Psoas muscle (tissue), 8 donors: ENCODE results near the gene SYT11. TPM values are rescaled to one million over a fixed set of nuclear protein-coding genes. Genes with fewer than 3 reads are reported as not detected.

Source experiments
- ATAC-seq, 4 donors: fragments of 200-7000 bp; cut with Tn5 transposase; one replicate each; pipeline ENCODE4 v1.9.1; 2020; ENCODE audit warnings: moderate library complexity in 3 of 4, mild to moderate bottlenecking in 2 of 4
- DNase-seq, 2 donors: peaks; one replicate each; pipeline ENCODE4 v3.0.0-alpha.2; 2020
- H3K27ac ChIP-seq: fragments of 200-600 bp; one replicate; pipeline ENCODE4 v1.8.0; 2022
- H3K27me3 ChIP-seq, 3 donors: fragments of 200-600 bp in 1 of 3; one replicate each; pipeline versions ENCODE4 v1.6.1 to v1.8.0; 2013 to 2022; ENCODE audit warnings: low read length in 2 of 3, mild to moderate bottlenecking in 2 of 3, moderate library complexity in 1 of 3; ENCODE audit not compliant: insufficient read depth in 3 of 3
- H3K36me3 ChIP-seq, 2 donors: fragments of 200-600 bp in 1 of 2; one replicate each; pipeline versions ENCODE4 v1.6.1 to v1.8.0; 2013 to 2022; ENCODE audit warnings: low read depth in 1 of 2, mild to moderate bottlenecking in 1 of 2, moderate library complexity in 1 of 2; ENCODE audit not compliant: insufficient read depth in 1 of 2
- H3K4me1 ChIP-seq: fragments of 200-600 bp; one replicate; pipeline ENCODE4 v1.8.0; 2022
- H3K4me3 ChIP-seq: fragments of 200-600 bp; one replicate; pipeline ENCODE4 v1.8.0; 2022; ENCODE audit warnings: mild to moderate bottlenecking
- H3K9me3 ChIP-seq: fragments of 200-600 bp; one replicate; pipeline ENCODE4 v1.8.0; 2022
- WGBS, 3 donors: extraction: QIAGEN DNeasy Blood & Tissue Kit; methylation state at CpG; one replicate each; pipeline versions ENCODE4 v1.1.6 to v1.1.7; 2013; 5-methylcytosine and 5-hydroxymethylcytosine counted together
- intact Hi-C, 2 donors: fragments of 100-400 bp; cut with DNase I; formaldehyde crosslinking; loops; one replicate each; pipeline versions ENCODE4 v1.11.0 to v1.14.2; 2022
- polyA plus RNA-seq, 3 donors: library from polyadenylated mRNA; stranded (reverse); fragments of 200-250 nt; gene quantifications; one replicate each; pipeline ENCODE4 v1.2.3, GENCODE V29; 2013
- total RNA-seq, 4 donors: library from RNA; stranded (reverse); fragmentation: NEBNext Ultra II Directional in 2 of 4; extraction: Animal tissue kit (Norgen Biotek cat#: 25700) in 2 of 4; gene quantifications; one replicate each; pipeline versions ENCODE4 v1.2.1 to v1.2.4, GENCODE V29; 2021 to 2023
- TF ChIP-seq, protein P1 (sequence below): fragments of 200-600 bp; IDR thresholded peaks from one replicate; pipeline ENCODE4 v1.8.0; 2022; ENCODE audit warnings: antibody characterized with exemption
- donor health status: healthy with polysubstance abuse.
- donor health status: DM: no; HTN: no; CAD: no; lungs with moderate emphysema.
- donor health status: Bipolar disorder and iron deficiency.
- donor health status: healthy.
- donor health status: DM: yes; HTN: yes; CAD: no.
- donor health status: DM: no; HTN: no; CAD: no.
- donor health status: DM: no; HTN: no; CAD: no.
- donor health status: DM: yes; HTN: yes; CAD: no.

Gene SYT11
- total and polyA plus RNA-seq, 7 donors = 1.5 to 5.0 (median 3.0) TPM

DNA sequence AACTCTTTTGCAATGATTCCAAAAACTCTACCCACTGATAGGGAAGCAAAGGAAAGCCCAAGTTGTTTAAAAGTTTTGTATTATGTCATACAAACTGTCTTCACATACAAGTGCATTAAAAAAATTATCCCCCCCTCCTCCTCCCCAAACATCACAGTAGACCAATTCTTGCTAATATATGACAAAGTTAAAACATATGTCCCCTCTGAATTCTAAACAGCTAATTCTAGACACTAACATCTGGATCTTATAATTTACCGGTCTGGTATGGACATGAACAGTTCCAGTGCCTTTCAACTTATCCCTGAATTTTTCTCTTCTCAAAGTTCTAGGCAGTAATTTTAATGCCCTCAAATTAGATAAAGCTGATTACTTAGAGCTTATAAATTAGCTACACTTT lies 38.4 kb downstream of the SYT11 start:
- H3K4me3 ChIP-seq = no peak overlapping the region
- H3K9me3 ChIP-seq = no peaks in the 10 kb centered on the region
- H3K27ac ChIP-seq = no peak overlapping the region
- ATAC-seq = no peak
- H3K27me3 ChIP-seq = no peaks in the 10 kb centered on the region
- peaks cover 0 to 72% of the 10 kb centered on the region in 2 donors for H3K36me3 ChIP-seq
- WGBS, 3 donors = 77 to 92% (median 87%) methylated on average over 1 of the region's 1 CpG
- TF ChIP-seq, protein P1, sequence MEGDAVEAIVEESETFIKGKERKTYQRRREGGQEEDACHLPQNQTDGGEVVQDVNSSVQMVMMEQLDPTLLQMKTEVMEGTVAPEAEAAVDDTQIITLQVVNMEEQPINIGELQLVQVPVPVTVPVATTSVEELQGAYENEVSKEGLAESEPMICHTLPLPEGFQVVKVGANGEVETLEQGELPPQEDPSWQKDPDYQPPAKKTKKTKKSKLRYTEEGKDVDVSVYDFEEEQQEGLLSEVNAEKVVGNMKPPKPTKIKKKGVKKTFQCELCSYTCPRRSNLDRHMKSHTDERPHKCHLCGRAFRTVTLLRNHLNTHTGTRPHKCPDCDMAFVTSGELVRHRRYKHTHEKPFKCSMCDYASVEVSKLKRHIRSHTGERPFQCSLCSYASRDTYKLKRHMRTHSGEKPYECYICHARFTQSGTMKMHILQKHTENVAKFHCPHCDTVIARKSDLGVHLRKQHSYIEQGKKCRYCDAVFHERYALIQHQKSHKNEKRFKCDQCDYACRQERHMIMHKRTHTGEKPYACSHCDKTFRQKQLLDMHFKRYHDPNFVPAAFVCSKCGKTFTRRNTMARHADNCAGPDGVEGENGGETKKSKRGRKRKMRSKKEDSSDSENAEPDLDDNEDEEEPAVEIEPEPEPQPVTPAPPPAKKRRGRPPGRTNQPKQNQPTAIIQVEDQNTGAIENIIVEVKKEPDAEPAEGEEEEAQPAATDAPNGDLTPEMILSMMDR = no peak
- DNase-seq = no peak
- intact Hi-C loops = loop anchor here in 1 of 2 donors (10.0 kb wide), 1 partner anchor 543 kb away; no protein-coding TSS in a partner anchor
- H3K4me1 ChIP-seq = peaks cover 10% of the 10 kb centered on the region

DNA sequence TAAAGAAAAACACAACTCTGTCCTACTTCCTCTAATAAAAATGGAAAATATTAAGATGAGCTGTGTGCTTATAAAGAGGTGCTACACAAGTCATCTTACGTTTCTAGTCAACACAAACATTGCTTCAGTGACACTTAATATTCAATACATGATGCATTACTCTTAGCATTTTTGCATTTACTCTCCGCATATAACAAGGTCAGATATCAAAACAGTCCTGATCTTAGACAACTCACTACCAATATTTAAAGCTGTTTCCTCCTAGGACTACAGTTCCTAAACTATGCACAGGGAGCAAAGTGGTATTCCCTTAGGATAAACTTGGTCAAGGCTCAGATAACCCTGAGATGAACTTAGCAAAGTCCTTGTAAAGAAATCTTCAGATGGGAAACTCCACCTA lies 39.5 kb downstream of the SYT11 start:
- TF ChIP-seq, protein P1 = no peak
- Histone ChIP-seq H3K4me3 (no peak overlapping the region), H3K4me1 (peaks cover 2% of the 10 kb centered on the region), H3K36me3 (peaks cover 0 to 83% of the 10 kb centered on the region in 2 donors), H3K27ac (no peak overlapping the region), H3K9me3 (no peaks in the 10 kb centered on the region), H3K27me3 (no peaks in the 10 kb centered on the region)
- ATAC-seq = no peak
- WGBS, 3 donors = 79 to 84% (median 81%) methylated on average over 2 of the region's 2 CpGs
- intact Hi-C loops = loop anchor here in 1 of 2 donors (10.0 kb wide), 1 partner anchor 544 kb away; no protein-coding TSS in a partner anchor
- no peak for DNase-seq

DNA sequence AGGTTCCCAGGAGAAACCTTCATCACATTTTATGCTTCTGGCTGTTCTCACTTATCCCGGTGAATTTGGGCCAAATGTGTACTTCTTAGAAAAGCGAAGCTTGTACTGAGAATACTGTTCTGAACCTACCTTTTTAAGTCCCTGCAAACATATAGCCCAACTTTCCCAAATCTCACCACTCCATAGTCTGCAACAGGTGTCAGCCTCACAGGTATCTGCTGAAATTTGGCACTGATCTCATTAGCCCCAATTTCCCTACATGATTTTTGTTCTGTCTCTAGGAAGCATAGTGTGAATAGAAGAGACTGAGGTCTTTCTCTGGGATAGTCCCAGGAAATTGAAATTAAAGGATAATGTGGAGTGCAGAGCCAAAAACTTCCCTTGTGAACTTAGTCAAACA lies 40.3 kb downstream of the SYT11 start:
- intact Hi-C loops = loop anchor here in 1 of 2 donors (10.0 kb wide), 1 partner anchor 545 kb away; no protein-coding TSS in a partner anchor
- Histone ChIP-seq H3K4me1 (no peaks in the 10 kb centered on the region), H3K27me3 (no peaks in the 10 kb centered on the region), H3K4me3 (no peak overlapping the region), H3K9me3 (no peaks in the 10 kb centered on the region), H3K27ac (no peak overlapping the region), H3K36me3 (peaks cover 4 to 91% of the 10 kb centered on the region in 2 donors)
- ATAC-seq (no peak), DNase-seq (no peak)
- WGBS, 3 donors = 89 to 91% (median 90%) methylated on average over 2 of the region's 2 CpGs
- TF ChIP-seq, protein P1 = no peak

DNA sequence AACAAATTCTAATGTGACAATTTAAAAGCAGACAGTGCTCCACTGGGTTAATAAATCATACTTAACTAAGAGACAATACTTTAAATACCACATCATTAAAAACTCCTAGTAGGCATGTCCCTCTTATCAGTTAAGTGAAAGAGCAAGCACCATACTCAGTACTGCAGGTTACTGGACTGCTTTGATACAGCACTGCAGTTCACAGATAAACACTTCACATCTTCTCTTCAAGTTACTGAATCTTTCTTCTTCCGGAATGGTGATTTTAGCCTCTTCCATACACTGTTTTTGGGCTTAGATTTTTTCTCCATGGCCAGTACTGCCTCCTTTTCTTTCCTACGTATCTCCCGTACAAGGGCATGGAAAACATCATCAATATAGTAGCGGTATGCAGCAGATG lies 40.8 kb downstream of the SYT11 start:
- intact Hi-C loops = no loop called here
- DNase-seq (no peak), ATAC-seq (no peak)
- H3K9me3 ChIP-seq = no peaks in the 10 kb centered on the region
- 81 to 92% (median 84%) methylated on average over 4 of the region's 4 CpGs for WGBS, 3 donors
- TF ChIP-seq, protein P1 = no peak
- no peaks in the 10 kb centered on the region for H3K4me1 ChIP-seq
- H3K4me3 ChIP-seq = no peak overlapping the region
- no peaks in the 10 kb centered on the region for H3K27me3 ChIP-seq
- H3K36me3 ChIP-seq = peaks cover 6 to 96% of the 10 kb centered on the region in 2 donors
- H3K27ac ChIP-seq = no peak overlapping the region

DNA sequence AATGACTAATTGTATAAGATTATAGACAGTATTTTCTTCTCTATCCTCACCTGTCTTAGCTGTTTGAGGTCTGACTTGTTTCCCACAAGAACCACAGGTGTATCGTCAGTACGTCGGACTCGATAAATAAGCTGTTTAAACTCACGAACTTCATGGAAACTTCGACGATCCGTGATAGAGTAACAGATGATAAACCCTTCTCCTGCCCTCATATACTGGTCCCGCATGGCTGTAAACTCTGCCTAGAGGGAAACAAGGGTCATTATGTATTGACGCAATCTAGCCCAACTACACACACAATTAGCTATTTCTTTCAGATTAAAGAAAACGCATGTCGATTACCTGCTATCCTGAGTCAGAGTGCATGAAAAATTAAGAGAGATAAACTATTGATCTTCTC lies 44.9 kb downstream of the SYT11 start:
- no peaks in the 10 kb centered on the region for H3K4me1 ChIP-seq
- no peak for DNase-seq
- H3K27me3 ChIP-seq = no peaks in the 10 kb centered on the region
- TF ChIP-seq, protein P1 = no peak
- no peaks in the 10 kb centered on the region for H3K9me3 ChIP-seq
- no peak overlapping the region for H3K4me3 ChIP-seq
- no peak for ATAC-seq
- no peak overlapping the region for H3K27ac ChIP-seq
- intact Hi-C loops = no loop called here
- 94 to 95% (median 94%) methylated on average over 12 of the region's 12 CpGs for WGBS, 3 donors
- peaks cover 6 to 100% of the 10 kb centered on the region in 2 donors for H3K36me3 ChIP-seq
